ENCODE results near the gene MAPK4.
A peak's percentile ranks its signal among the peaks of the same experiment; 100 is the strongest.

MAPK4 gene

GRCh38 chr18:50656396-50656795, 96.5 kb downstream of the MAPK4 start:
- no peak for DNase-seq

GRCh38 chr18:50656841-50657470, 97.1 kb downstream of the MAPK4 start:
- no peak for DNase-seq

- no peak for DNase-seq
Observed at GRCh38 chr18:50658601-50659000, 98.7 kb downstream of the MAPK4 start.

GRCh38 chr18:50659091-50660003, 99.5 kb downstream of the MAPK4 start:
- DNase-seq, result no peak

DNA sequence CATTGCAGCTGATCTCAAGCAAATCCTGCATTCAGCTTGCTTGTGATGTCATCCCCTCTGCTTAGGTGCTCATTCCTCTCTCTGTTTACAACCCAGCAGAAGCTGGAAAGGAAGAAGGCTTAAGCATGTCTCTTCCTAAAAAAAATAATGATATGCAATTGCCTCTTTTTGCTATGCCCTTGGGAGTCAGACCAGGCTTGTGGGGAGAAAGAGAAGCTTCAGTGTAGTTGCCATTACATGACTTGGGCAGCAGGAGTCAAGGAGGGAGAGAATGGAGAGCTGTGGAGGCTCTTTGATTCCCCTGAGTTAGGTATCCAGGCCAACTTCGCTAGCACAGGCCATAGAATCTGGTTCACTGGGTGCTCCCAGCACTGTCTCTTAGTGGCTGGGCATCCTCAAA, 101.1 kb downstream of the MAPK4 start:
- no peak for DNase-seq

GRCh38 chr18:50662177-50662576, 102.3 kb downstream of the MAPK4 start:
- DNase-seq, result peak; percentile 41

- DNase-seq, result no peak
Observed at GRCh38 chr18:50662775-50663383, 103.0 kb downstream of the MAPK4 start.

GRCh38 chr18:50663626-50664441, 103.9 kb downstream of the MAPK4 start:
- no peak for DNase-seq

DNA sequence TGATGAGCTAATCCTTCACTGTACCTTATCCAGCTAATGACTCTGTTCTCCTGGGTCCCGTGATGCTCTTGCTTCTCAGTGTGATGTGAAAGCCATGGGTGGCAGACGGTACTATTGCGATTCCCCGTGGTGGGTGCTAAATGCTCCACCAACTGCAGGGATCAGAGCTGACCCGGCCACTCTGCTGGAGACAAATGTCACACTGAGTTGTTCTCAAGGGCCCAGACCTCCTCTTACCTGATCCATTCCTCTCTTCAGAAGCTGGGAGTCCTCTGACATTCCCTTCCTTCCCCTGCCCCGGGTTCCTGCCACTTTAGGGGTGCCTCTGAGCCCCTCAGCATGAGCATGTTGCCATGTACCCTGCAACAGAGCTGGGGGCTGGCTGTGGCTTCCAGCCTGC, 105.1 kb downstream of the MAPK4 start:
- no peak for DNase-seq

DNA sequence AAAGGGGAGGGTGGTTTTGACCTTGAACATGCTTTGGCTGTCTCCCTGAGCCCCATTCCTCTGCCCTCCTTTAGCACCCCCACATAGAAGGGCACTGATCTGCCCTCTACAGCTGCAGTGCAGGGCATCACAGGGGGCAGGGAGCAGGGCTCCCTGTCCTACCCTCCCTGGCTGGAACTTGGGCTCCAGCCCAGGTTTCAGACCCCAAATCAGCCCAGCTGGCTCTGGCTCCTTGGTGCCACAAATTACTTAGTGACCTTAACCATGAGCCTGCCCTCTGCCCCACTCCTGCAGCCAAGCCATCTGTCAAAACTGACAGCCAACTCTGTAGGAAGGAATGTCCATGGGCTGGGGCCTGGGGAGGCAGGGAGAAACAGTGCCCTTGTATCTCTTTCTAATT, 105.6 kb downstream of the MAPK4 start:
- no peak for DNase-seq

- DNase-seq, result no peak
Observed at GRCh38 chr18:50666536-50666935, 106.6 kb downstream of the MAPK4 start.

- DNase-seq, result no peak
Observed at GRCh38 chr18:50671376-50671775, 111.5 kb downstream of the MAPK4 start.

- no peak for DNase-seq
Observed at GRCh38 chr18:50674307-50674980, 114.6 kb downstream of the MAPK4 start.

DNA sequence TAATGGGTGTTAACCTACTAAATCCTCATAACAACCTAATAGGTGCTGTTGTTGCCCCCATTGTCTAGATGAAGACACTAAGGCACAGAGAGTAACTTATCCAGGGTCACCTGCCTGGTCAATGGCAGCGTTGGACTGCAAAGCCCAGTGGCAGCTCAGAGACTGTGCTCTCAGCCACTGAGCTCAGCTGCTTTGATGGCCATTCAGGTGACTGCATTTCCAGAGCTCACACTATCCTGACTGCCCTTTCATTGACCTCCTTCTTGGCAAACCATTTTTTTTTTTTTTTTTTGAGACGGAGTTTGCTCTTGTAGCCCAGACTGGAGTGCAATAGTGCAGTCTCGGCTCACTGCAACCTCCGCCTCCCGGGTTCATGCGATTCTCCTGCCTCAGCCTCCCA, 115.2 kb downstream of the MAPK4 start:
- DNase-seq, result no peak

DNA sequence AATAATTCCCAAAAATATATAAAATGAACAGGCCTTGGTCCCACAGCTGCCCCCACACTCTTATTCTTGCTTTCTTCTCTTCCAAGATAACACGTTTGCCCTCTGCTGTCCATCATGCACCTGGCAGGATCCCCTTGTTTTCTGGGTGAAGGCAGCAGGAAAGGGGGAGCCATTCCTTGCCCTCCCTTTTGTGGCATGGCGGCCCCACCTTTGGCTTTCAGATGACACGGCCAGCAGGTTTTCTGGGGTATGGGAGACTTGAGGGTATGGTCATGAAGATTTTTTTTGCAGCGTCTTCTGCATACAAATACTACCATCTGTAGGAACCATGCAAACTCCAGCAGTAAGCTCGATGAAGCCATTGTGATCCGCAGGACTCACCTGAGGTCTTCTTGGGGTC, 118.8 kb downstream of the MAPK4 start:
- DNase-seq, result no peak

- DNase-seq, result no peak
Observed at GRCh38 chr18:50679056-50679455, 119.2 kb downstream of the MAPK4 start.

- no peak for DNase-seq
Observed at GRCh38 chr18:50679656-50680055, 119.8 kb downstream of the MAPK4 start.

GRCh38 chr18:50680966-50681365, 121.1 kb downstream of the MAPK4 start:
- DNase-seq, result no peak

GRCh38 chr18:50682852-50683251, 123.0 kb downstream of the MAPK4 start:
- DNase-seq, result no peak

DNA sequence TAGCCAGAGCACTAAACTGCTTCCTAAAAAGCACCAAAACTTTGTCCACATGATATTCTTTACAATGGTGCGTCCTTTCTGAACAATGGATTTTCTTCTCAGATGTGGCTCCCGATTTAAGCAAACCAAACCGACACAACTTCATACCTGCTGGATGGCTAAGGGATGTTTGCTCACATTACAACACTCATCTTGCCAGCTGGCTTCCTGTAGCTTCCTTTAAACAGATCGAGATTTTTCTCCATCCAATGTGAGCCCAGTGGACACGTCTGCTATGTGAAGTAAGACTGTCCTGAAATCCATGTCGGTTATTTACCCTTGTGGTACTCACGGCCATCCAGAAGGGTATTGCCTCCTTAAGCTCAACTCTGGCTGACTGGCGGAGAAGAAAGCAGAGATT, 126.5 kb downstream of the MAPK4 start:
- DNase-seq, result no peak

DNA sequence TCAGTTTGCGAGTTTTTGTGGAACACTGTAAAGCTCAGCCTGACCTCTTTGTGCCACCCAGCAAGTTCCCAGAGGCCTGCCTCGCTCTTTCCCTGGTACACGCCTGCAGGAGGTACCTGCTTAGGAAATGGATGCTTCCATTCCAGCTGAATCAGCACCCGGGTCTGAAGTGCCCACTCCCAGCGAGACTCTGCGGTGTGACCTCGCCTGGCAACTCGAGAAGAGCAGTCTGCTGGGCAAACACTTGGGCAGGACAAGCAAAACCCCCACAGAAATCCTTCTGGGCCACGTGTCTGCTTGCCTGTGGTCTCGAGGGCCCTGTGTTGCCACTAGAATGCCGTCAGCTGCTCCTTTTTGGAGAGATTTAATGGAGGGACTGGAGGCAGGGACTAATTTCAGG, 127.6 kb downstream of the MAPK4 start:
- no peak for DNase-seq

- DNase-seq, result no peak
Observed at GRCh38 chr18:50689578-50689977, 129.7 kb downstream of the MAPK4 start.

DNA sequence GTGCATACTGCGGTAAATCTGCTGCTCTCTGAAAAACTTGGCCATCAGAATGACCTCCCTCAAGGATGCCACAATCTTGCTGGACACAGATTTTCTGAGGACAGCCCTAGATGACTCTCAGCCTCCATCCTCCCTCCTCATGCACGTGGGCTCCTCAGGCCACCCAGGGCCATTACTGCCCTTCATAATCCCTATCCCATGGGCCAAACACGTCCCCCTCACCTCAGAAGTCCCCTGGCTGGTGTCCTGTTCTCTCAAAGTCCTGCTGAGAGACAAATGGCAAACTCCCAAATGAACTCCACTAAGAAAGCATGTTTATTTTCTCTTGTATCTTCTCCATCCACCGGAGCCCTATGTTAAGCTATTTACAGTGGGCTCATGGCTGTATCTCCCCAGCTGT, 134.3 kb downstream of the MAPK4 start:
- DNase-seq, result no peak
